GM12892 (cell line): Measurements from ENCODE around the gene NEK8.

ENCODE experiments used
- POLR2A ChIP-seq: IDR thresholded peaks from 2 replicates; pipeline ENCODE4 v1.6.1; 2011; ENCODE audit warnings: low read depth, low read length, control low read depth
- POLR2AphosphoS5 ChIP-seq: IDR thresholded peaks from 2 replicates; pipeline ENCODE4 v1.6.1; 2011; ENCODE audit warnings: low read depth, low read length, control low read depth

GRCh38 chr17:28710861-28711722, 17.5 kb upstream of the NEK8 start:
- peak; percentile 80 for TF ChIP-seq POLR2A
- TF ChIP-seq POLR2AphosphoS5, result peak; percentile 55
